H1 (cell line): ENCODE measurements around the gene SHISA8. TPM values are rescaled to one million over a fixed set of nuclear protein-coding genes. Genes with fewer than 3 reads are reported as not detected.

Source experiments
- HDAC6 ChIP-seq: IDR thresholded peaks from one replicate; pipeline ENCODE4 v1.7.1; 2012; ENCODE audit warnings: low read depth, mild to moderate bottlenecking, inconsistent platforms, low read length, moderate library complexity
- polyA plus RNA-seq, 7 experiments: library from polyadenylated mRNA; depleted of rRNA in 3 of 7; stranded (reverse) in 5 of 7; unstranded in 2 of 7; fragments of >200 nt in 5 of 7; fragments of 200-250 nt in 2 of 7; gene quantifications; 1 replicate in 5 of 7; 2 replicates in 1 of 7; 4 replicates in 1 of 7; pipeline versions ENCODE4 v1.2.1 to v1.2.3, GENCODE V29; 2011 to 2013; ENCODE audit warnings: missing spikeins in 2 of 7, mixed read lengths in 2 of 7
- total RNA-seq: library from RNA; stranded (reverse); fragmentation: NEBNext Ultra II Directional; extraction: Animal tissue kit (Norgen Biotek cat#: 25700); gene quantifications from 2 replicates; pipeline ENCODE4 v1.2.1, GENCODE V29; 2021

Gene SHISA8
- total and polyA plus RNA-seq, 2 of the 8 experiments (the other 6 are each of a cell fraction or from before 2014, with no cell fraction given): 0.14 to 0.89 TPM

- no peak for TF ChIP-seq HDAC6
Observed at GRCh38 chr22:41876675-41877074, 38.2 kb downstream of the SHISA8 start (continued).
